SK-N-MC (cell line): ENCODE data around the gene VEPH1.

Experiments used
- DNase-seq: peaks from one replicate; pipeline ENCODE4 v3.0.0-alpha.2; 2011; ENCODE audit warnings: low read depth, low spot score
- H3K27ac ChIP-seq: fragments of 200-600 bp; sonication (generic); 2 replicates; pipeline ENCODE4 v1.5.1; 2016; ENCODE audit warnings: mixed run types
- H3K36me3 ChIP-seq: fragments of 200-600 bp; sonication (generic); 2 replicates; pipeline ENCODE4 v1.6.1; 2017; ENCODE audit warnings: antibody characterized with exemption, low read length, mixed read lengths; ENCODE audit not compliant: insufficient read depth
- H3K4me3 ChIP-seq: fragments of 200-600 bp; sonication (generic); 2 replicates; pipeline ENCODE4 v1.5.1; 2016
- H3K9ac ChIP-seq: fragments of 200-600 bp; sonication (generic); 2 replicates; pipeline ENCODE4 v1.8.0; 2017; ENCODE audit warnings: mixed run types, mixed read lengths; ENCODE audit not compliant: insufficient read length
- H3K9me3 ChIP-seq: fragments of 200-600 bp; sonication (generic); 2 replicates; pipeline ENCODE4 v1.6.1; 2017; ENCODE audit warnings: low read depth, mild to moderate bottlenecking, antibody characterized with exemption, low read length, moderate library complexity, mixed read lengths
- EZH2 ChIP-seq: fragments of 200-600 bp; sonication (generic); IDR thresholded peaks from one replicate; pipeline ENCODE4 v1.6.1; 2017; ENCODE audit warnings: antibody characterized with exemption
- FOXP2 ChIP-seq: optimal IDR thresholded peaks from 2 replicates; pipeline ENCODE3; 2011; ENCODE audit warnings: mild to moderate bottlenecking, moderate library complexity; ENCODE audit not compliant: insufficient read depth; ENCODE audit errors: extremely low read length, control extremely low read depth
- POLR2AphosphoS5 ChIP-seq: IDR thresholded peaks from 2 replicates; pipeline ENCODE4 v1.6.1; 2012; ENCODE audit warnings: mild to moderate bottlenecking, low read depth, low read length, borderline replicate concordance

VEPH1 gene

GRCh38 chr3:157300094-157300493 is 203.1 kb downstream of the VEPH1 start:
- Histone ChIP-seq H3K9me3 (no peaks in the 10 kb centered on the region), H3K4me3 (no peak overlapping the region), H3K36me3 (no peaks in the 10 kb centered on the region), H3K9ac (no peak overlapping the region), H3K27ac (peak overlapping the region; percentile 71)
- TF ChIP-seq FOXP2 = no peak
- TF ChIP-seq POLR2AphosphoS5 = no peak
- TF ChIP-seq EZH2 = no peak
- no peak for DNase-seq

GRCh38 chr3:157297328-157297915 is 205.8 kb downstream of the VEPH1 start:
- H3K9me3 ChIP-seq = no peaks in the 10 kb centered on the region
- H3K4me3 ChIP-seq = no peak overlapping the region
- no peaks in the 10 kb centered on the region for H3K36me3 ChIP-seq
- TF ChIP-seq POLR2AphosphoS5 (no peak), FOXP2 (no peak), EZH2 (no peak)
- no peak overlapping the region for H3K27ac ChIP-seq
- H3K9ac ChIP-seq = no peak overlapping the region
- DNase-seq = no peak

GRCh38 chr3:157294953-157295352 is 208.3 kb downstream of the VEPH1 start:
- H3K9ac ChIP-seq = peak overlapping the region; percentile 22
- H3K36me3 ChIP-seq = no peaks in the 10 kb centered on the region
- H3K4me3 ChIP-seq = peak overlapping the region; percentile 52
- no peaks in the 10 kb centered on the region for H3K9me3 ChIP-seq
- peak; percentile 96 for DNase-seq
- H3K27ac ChIP-seq = peak overlapping the region; percentile 88
- peak; percentile 54; the same call in 1 of the 2 replicates for TF ChIP-seq POLR2AphosphoS5
- TF ChIP-seq FOXP2 = peak; percentile 97
- TF ChIP-seq EZH2 = no peak

DNA sequence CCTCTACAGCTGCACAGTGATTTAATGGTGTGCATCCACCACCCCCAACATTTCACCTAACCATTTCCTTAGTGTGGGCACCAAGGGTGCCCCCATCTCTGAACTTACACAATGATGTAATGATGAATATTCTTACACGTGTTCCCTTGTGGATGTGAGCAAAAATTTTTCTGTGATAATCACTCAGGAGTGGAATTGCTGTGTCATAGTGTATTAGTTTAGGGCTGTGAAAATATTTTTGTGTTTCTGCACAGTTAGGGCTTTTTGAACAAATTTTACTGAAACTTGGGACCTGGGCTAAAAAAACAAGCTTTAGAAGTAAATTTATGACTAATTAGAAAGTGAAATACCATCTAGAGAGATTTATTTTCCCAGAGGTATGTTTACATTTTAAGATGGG is 208.7 kb downstream of the VEPH1 start:
- no peak for DNase-seq
- H3K36me3 ChIP-seq = no peaks in the 10 kb centered on the region
- no peaks in the 10 kb centered on the region for H3K9me3 ChIP-seq
- peak overlapping the region; percentile 22 for H3K9ac ChIP-seq
- TF ChIP-seq EZH2 (no peak), FOXP2 (no peak), POLR2AphosphoS5 (no peak)
- H3K4me3 ChIP-seq = peak overlapping the region; percentile 52
- H3K27ac ChIP-seq = peak overlapping the region; percentile 88

- no peaks in the 10 kb centered on the region for H3K9me3 ChIP-seq
- peak overlapping the region; percentile 45 for H3K4me3 ChIP-seq
- H3K9ac ChIP-seq = no peak overlapping the region
- DNase-seq = peak; percentile 99
- TF ChIP-seq FOXP2 (peak; percentile 74), POLR2AphosphoS5 (peak; percentile 84; the same call in 1 of the 2 replicates), EZH2 (no peak)
- no peaks in the 10 kb centered on the region for H3K36me3 ChIP-seq
- peak overlapping the region; percentile 89 for H3K27ac ChIP-seq
Observed at GRCh38 chr3:157290766-157291165, 212.4 kb downstream of the VEPH1 start.

- no peak overlapping the region for H3K9ac ChIP-seq
Observed at GRCh38 chr3:157285966-157286365, 217.2 kb downstream of the VEPH1 start.

GRCh38 chr3:157285141-157285540 is 218.1 kb downstream of the VEPH1 start:
- DNase-seq = no peak
- H3K27ac ChIP-seq = no peak overlapping the region
- no peak overlapping the region for H3K4me3 ChIP-seq
- TF ChIP-seq FOXP2 (no peak), POLR2AphosphoS5 (no peak), EZH2 (no peak)
- no peaks in the 10 kb centered on the region for H3K9me3 ChIP-seq
- no peak overlapping the region for H3K9ac ChIP-seq
- no peaks in the 10 kb centered on the region for H3K36me3 ChIP-seq

More at GRCh38 chr3:157285966-157286365, 217.2 kb downstream of the VEPH1 start:
- TF ChIP-seq FOXP2 (no peak), EZH2 (no peak), POLR2AphosphoS5 (no peak)
- H3K4me3 ChIP-seq = no peak overlapping the region
- DNase-seq = no peak
- H3K27ac ChIP-seq = no peak overlapping the region
- no peaks in the 10 kb centered on the region for H3K36me3 ChIP-seq
- no peaks in the 10 kb centered on the region for H3K9me3 ChIP-seq

DNA sequence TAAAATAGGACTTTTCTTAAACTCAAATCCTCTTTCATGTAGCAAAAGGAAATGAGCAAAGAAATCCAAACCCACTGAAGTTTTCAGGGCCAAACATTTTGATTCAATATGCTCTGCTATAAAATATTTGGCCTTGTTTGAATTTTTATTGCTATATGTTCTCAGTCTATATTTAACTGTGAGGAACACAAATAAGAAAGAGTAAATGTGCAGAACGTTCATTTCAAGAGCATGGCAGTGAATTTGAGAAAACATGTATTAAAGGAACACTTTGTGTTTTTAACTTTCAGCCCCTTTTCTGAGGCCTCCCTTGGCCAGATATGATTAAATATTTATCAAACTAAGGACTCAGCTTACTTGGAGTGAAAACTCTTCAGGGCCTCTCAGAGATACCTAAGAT is 218.5 kb downstream of the VEPH1 start:
- Histone ChIP-seq H3K36me3 (no peaks in the 10 kb centered on the region), H3K9me3 (no peaks in the 10 kb centered on the region), H3K9ac (no peak overlapping the region), H3K27ac (no peak overlapping the region), H3K4me3 (no peak overlapping the region)
- TF ChIP-seq EZH2 = no peak
- TF ChIP-seq POLR2AphosphoS5 = no peak
- no peak for TF ChIP-seq FOXP2
- DNase-seq = no peak

- Histone ChIP-seq H3K9ac (no peak overlapping the region), H3K9me3 (no peaks in the 10 kb centered on the region), H3K36me3 (no peaks in the 10 kb centered on the region), H3K27ac (peak overlapping the region; percentile 44), H3K4me3 (peak overlapping the region; percentile 21)
- TF ChIP-seq EZH2 (no peak), FOXP2 (no peak), POLR2AphosphoS5 (no peak)
- peak; percentile 69 for DNase-seq
Observed at GRCh38 chr3:157282261-157283191, 220.7 kb downstream of the VEPH1 start.
